Measurements from ENCODE around the gene TSHR. TPM values are rescaled to one million over a fixed set of nuclear protein-coding genes. Genes with fewer than 3 reads are reported as not detected.

TSHR gene
- total RNA-seq, 1 experiment from 2014 or later, result not detected

- ChIA-PET POLR2A (interaction anchor here (0.6 kb wide), 1 partner anchor 166 kb away, joined by 9 read pairs; no protein-coding TSS in a partner anchor), CTCF (no interaction called here)
- Mint-ChIP-seq H3K27ac (no peak overlapping the region), H3K4me1 (0 out of 2 replicates have a peak, but pooled peaks cover 2% of the 10 kb centered on the region), H3K36me3 (no peaks in the 10 kb centered on the region), H3K27me3 (ENCODE audit: low read depth) (no peaks in the 10 kb centered on the region; the same call in 1 of the 2 replicates), H3K9me3 (no peaks in the 10 kb centered on the region), H3K4me3 (no peak overlapping the region)
- ATAC-seq (no peak), DNase-seq (ENCODE audit: low spot score) (no peak)
- no peak for TF ChIP-seq HMGA2 (CRISPR knock-in tag; IDR thresholded peaks at IDR 0.05)
- TF ChIP-seq ZNF396 (CRISPR knock-in tag; IDR thresholded peaks at IDR 0.05; ENCODE audit: borderline replicate concordance), result no peak
- TF ChIP-seq ZNF219 (CRISPR knock-in tag; IDR thresholded peaks at IDR 0.05; ENCODE audit: borderline replicate concordance), result no peak
- no peak for TF ChIP-seq JAZF1 (CRISPR knock-in tag; IDR thresholded peaks at IDR 0.05)
- TF ChIP-seq JUN (CRISPR knock-in tag; IDR thresholded peaks at IDR 0.05), result no peak
- TF ChIP-seq CREB1 (CRISPR knock-in tag; IDR thresholded peaks at IDR 0.05), result no peak
- TF ChIP-seq, protein P1, sequence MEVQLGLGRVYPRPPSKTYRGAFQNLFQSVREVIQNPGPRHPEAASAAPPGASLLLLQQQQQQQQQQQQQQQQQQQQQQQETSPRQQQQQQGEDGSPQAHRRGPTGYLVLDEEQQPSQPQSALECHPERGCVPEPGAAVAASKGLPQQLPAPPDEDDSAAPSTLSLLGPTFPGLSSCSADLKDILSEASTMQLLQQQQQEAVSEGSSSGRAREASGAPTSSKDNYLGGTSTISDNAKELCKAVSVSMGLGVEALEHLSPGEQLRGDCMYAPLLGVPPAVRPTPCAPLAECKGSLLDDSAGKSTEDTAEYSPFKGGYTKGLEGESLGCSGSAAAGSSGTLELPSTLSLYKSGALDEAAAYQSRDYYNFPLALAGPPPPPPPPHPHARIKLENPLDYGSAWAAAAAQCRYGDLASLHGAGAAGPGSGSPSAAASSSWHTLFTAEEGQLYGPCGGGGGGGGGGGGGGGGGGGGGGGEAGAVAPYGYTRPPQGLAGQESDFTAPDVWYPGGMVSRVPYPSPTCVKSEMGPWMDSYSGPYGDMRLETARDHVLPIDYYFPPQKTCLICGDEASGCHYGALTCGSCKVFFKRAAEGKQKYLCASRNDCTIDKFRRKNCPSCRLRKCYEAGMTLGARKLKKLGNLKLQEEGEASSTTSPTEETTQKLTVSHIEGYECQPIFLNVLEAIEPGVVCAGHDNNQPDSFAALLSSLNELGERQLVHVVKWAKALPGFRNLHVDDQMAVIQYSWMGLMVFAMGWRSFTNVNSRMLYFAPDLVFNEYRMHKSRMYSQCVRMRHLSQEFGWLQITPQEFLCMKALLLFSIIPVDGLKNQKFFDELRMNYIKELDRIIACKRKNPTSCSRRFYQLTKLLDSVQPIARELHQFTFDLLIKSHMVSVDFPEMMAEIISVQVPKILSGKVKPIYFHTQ (CRISPR knock-in tag; IDR thresholded peaks at IDR 0.05), result no peak
Measured at GRCh38 chr14:80965037-80965436, 9.6 kb downstream of the TSHR start.

GRCh38 chr14:80973931-80974641, 18.7 kb downstream of the TSHR start:
- no peak for DNase-seq (ENCODE audit: low spot score)
- H3K4me3 Mint-ChIP-seq, result no peak overlapping the region
- ATAC-seq, result no peak
- H3K4me1 Mint-ChIP-seq, result no peaks in the 10 kb centered on the region
- H3K36me3 Mint-ChIP-seq, result no peaks in the 10 kb centered on the region
- TF ChIP-seq MYBL2 (CRISPR knock-in tag; IDR thresholded peaks at IDR 0.05) (no peak), ATF2 (CRISPR knock-in tag; IDR thresholded peaks at IDR 0.05; ENCODE audit: borderline replicate concordance, low read depth) (no peak), PRRX2 (CRISPR knock-in tag; IDR thresholded peaks at IDR 0.05) (no peak), JAZF1 (CRISPR knock-in tag; IDR thresholded peaks at IDR 0.05) (no peak)
- TF ChIP-seq, protein P2, sequence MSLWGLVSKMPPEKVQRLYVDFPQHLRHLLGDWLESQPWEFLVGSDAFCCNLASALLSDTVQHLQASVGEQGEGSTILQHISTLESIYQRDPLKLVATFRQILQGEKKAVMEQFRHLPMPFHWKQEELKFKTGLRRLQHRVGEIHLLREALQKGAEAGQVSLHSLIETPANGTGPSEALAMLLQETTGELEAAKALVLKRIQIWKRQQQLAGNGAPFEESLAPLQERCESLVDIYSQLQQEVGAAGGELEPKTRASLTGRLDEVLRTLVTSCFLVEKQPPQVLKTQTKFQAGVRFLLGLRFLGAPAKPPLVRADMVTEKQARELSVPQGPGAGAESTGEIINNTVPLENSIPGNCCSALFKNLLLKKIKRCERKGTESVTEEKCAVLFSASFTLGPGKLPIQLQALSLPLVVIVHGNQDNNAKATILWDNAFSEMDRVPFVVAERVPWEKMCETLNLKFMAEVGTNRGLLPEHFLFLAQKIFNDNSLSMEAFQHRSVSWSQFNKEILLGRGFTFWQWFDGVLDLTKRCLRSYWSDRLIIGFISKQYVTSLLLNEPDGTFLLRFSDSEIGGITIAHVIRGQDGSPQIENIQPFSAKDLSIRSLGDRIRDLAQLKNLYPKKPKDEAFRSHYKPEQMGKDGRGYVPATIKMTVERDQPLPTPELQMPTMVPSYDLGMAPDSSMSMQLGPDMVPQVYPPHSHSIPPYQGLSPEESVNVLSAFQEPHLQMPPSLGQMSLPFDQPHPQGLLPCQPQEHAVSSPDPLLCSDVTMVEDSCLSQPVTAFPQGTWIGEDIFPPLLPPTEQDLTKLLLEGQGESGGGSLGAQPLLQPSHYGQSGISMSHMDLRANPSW (CRISPR knock-in tag; conservative IDR thresholded peaks at IDR 0.05; ENCODE audit: low read depth), result no peak
- no peaks in the 10 kb centered on the region for H3K9me3 Mint-ChIP-seq
- no peaks in the 10 kb centered on the region for H3K27me3 Mint-ChIP-seq (ENCODE audit: low read depth)
- ChIA-PET POLR2A (no interaction called here), CTCF (interaction anchor here (0.8 to 2.8 kb wide), 2 partner anchors 13 to 47 kb away, joined by 3 to 9 read pairs; no protein-coding TSS in a partner anchor)
- H3K27ac Mint-ChIP-seq, result no peak overlapping the region

GRCh38 chr14:80974679-80975078, 19.3 kb downstream of the TSHR start:
- DNase-seq (ENCODE audit: low spot score) (no peak), ATAC-seq (no peak)
- Mint-ChIP-seq H3K27ac (no peak overlapping the region), H3K27me3 (ENCODE audit: low read depth) (no peaks in the 10 kb centered on the region), H3K9me3 (no peaks in the 10 kb centered on the region), H3K36me3 (no peaks in the 10 kb centered on the region), H3K4me3 (no peak overlapping the region), H3K4me1 (no peaks in the 10 kb centered on the region)
- ChIA-PET CTCF (no interaction called here), POLR2A (no interaction called here)
- TF ChIP-seq USF1 (CRISPR knock-in tag; IDR thresholded peaks at IDR 0.05) (no peak), PREB (CRISPR knock-in tag; IDR thresholded peaks at IDR 0.05; ENCODE audit: borderline replicate concordance) (no peak), SMAD3 (CRISPR knock-in tag; IDR thresholded peaks at IDR 0.05; ENCODE audit: borderline replicate concordance) (no peak)
- TF ChIP-seq, protein P1 (CRISPR knock-in tag; IDR thresholded peaks at IDR 0.05), result no peak
